Ovary (tissue), 3 donors: Measurements from ENCODE around the gene BMPR1A.

Experiments used
- EP300 ChIP-seq: sonication (generic); formaldehyde crosslinking; IDR thresholded peaks from one replicate; pipeline ENCODE4 v1.6.1; 2017; ENCODE audit warnings: antibody characterized with exemption
- TF ChIP-seq, protein P1 (sequence below), 3 donors: fragments of 450-650 bp in 2 of 3; fragments of 200-600 bp in 1 of 3; IDR thresholded peaks; one replicate each; pipeline versions ENCODE4 v1.5.1 to v1.8.0; 2016 to 2022; ENCODE audit warnings: antibody characterized with exemption in 3 of 3, mild to moderate bottlenecking in 1 of 3
- donor health status: DM: no; HTN: no; CAD: no.

DNA sequence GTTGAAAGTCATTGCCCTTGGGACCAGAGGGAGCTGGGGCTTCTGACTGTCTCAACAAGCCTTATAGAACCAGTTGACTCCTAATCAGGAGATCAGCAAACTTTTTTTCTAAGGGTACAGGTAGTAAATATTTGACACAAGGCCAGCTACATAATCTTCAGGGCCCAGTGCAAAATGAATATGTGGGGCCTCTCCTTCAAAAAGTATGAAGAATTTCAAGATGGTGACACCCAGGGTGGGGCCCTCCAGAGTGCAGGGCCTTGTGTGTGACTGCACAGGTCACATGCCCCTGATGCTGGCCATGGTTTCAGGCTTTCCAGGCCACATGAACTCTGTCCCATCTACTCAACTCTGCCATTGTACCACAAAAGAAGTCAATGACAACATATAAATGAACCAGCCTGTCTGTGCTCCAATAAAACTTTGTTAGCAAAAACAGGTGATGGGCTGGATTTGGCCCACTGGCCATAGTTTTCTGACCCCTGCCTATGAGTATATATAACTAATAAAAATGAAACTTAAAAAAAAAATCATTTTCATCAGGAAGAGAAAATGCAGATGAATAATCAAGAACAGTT lies 194.9 kb downstream of the BMPR1A start:
- TF ChIP-seq, protein P1, sequence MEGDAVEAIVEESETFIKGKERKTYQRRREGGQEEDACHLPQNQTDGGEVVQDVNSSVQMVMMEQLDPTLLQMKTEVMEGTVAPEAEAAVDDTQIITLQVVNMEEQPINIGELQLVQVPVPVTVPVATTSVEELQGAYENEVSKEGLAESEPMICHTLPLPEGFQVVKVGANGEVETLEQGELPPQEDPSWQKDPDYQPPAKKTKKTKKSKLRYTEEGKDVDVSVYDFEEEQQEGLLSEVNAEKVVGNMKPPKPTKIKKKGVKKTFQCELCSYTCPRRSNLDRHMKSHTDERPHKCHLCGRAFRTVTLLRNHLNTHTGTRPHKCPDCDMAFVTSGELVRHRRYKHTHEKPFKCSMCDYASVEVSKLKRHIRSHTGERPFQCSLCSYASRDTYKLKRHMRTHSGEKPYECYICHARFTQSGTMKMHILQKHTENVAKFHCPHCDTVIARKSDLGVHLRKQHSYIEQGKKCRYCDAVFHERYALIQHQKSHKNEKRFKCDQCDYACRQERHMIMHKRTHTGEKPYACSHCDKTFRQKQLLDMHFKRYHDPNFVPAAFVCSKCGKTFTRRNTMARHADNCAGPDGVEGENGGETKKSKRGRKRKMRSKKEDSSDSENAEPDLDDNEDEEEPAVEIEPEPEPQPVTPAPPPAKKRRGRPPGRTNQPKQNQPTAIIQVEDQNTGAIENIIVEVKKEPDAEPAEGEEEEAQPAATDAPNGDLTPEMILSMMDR (IDR thresholded peaks at IDR 0.05): no peak
- TF ChIP-seq EP300: no peak
